Measurements from ENCODE around the gene HS6ST3. TPM values are rescaled to one million over a fixed set of nuclear protein-coding genes. Genes with fewer than 3 reads are reported as not detected.

Gene HS6ST3
- total and polyA plus RNA-seq, 9 of the 15 experiments (the other 6 are each of a cell fraction or from before 2014, with no cell fraction given), result not detected

GRCh38 chr13:96053003-96053703 is 36.8 kb upstream of the HS6ST3 start, which contains the start of gene UGGT2 (continued):
- TF ChIP-seq ZNF79 (CRISPR knock-in tag; IDR thresholded peaks at IDR 0.05; ENCODE audit: low read depth), result no peak
- TF ChIP-seq MYC (IDR thresholded peaks at IDR 0.05; ENCODE audit: low read depth, low read length), result peak; percentile 78
- 0 out of 2 replicates have a peak, but pooled peaks have one; percentile 20 for TF ChIP-seq MYC (CRISPR knock-in tag; IDR thresholded peaks at IDR 0.05; ENCODE audit: borderline replicate concordance, low read depth)
- no peak for TF ChIP-seq ZNF785 (CRISPR knock-in tag; IDR thresholded peaks at IDR 0.05)
- TF ChIP-seq POLR2B (IDR thresholded peaks at IDR 0.05; ENCODE audit: low read depth, partially characterized antibody), result peak; percentile 78
- peak; percentile 14; the same call in 1 of the 2 replicates for TF ChIP-seq JUN (IDR thresholded peaks at IDR 0.05; ENCODE audit: borderline replicate concordance, low read depth, low read length)
- TF ChIP-seq JUN (CRISPR knock-in tag; IDR thresholded peaks at IDR 0.05; ENCODE audit: borderline replicate concordance), result no peak
- peak in 1 of 2 experiments; percentile 54; a peak in 2 of 4 replicates for TF ChIP-seq TRIM24 (IDR thresholded peaks at IDR 0.05)
- TF ChIP-seq ZNF699 (CRISPR knock-in tag; IDR thresholded peaks at IDR 0.05; ENCODE audit: insufficient replicate concordance), result no peak
- TF ChIP-seq SNIP1 (IDR thresholded peaks at IDR 0.05; ENCODE audit: low read depth), result no peak
- TF ChIP-seq MAFG (tag; conservative IDR thresholded peaks at IDR 0.05), result no peak
- no peak for TF ChIP-seq ZNF224 (CRISPR knock-in tag; IDR thresholded peaks at IDR 0.05)
- peak; percentile 80 for TF ChIP-seq TBP (optimal IDR thresholded peaks at IDR 0.05; ENCODE audit: low read depth, low read length)
- no peak for TF ChIP-seq ATF1 (CRISPR knock-in tag; IDR thresholded peaks at IDR 0.05)
- TF ChIP-seq ATF1 (tag; IDR thresholded peaks at IDR 0.05), result peak; percentile 63; the same call in 1 of the 2 replicates
- 0 out of 2 replicates have a peak, but pooled peaks have one; percentile 64 for TF ChIP-seq ATF7 (IDR thresholded peaks at IDR 0.05)
- TF ChIP-seq ZNF311 (CRISPR knock-in tag; IDR thresholded peaks at IDR 0.05), result no peak
- TF ChIP-seq THAP12 (CRISPR knock-in tag; IDR thresholded peaks at IDR 0.05), result peak; percentile 57; the same call in 1 of the 2 replicates
- peak; percentile 97 for TF ChIP-seq RBFOX2 (IDR thresholded peaks at IDR 0.05; ENCODE audit: low read depth, low read length)
- TF ChIP-seq POLR2AphosphoS5 (IDR thresholded peaks at IDR 0.05; ENCODE audit: control insufficient read depth, insufficient read depth, low read depth, low read length), result peak; percentile 26; the same call in 1 of the 2 replicates
- TF ChIP-seq SMARCB1 (IDR thresholded peaks at IDR 0.05; ENCODE audit: insufficient read length, low read depth), result no peak
- 0 out of 2 replicates have a peak, but pooled peaks have one; percentile 52 for TF ChIP-seq ATF3 (IDR thresholded peaks at IDR 0.05)
- no peak for TF ChIP-seq ATF3 (CRISPR knock-in tag; conservative IDR thresholded peaks at IDR 0.05)
- TF ChIP-seq SAP30 (IDR thresholded peaks at IDR 0.05; ENCODE audit: borderline replicate concordance, insufficient read depth, low read depth, low read length, poor library complexity, severe bottlenecking), result peak; percentile 78
- TF ChIP-seq EGR1 (conservative IDR thresholded peaks at IDR 0.05), result peak; percentile 83
- TF ChIP-seq NCOR1 (IDR thresholded peaks at IDR 0.05), result no peak
- no peak for TF ChIP-seq PREB (CRISPR knock-in tag; IDR thresholded peaks at IDR 0.05)
